Measurements from ENCODE around the gene LYPD5.

Gene LYPD5

DNA sequence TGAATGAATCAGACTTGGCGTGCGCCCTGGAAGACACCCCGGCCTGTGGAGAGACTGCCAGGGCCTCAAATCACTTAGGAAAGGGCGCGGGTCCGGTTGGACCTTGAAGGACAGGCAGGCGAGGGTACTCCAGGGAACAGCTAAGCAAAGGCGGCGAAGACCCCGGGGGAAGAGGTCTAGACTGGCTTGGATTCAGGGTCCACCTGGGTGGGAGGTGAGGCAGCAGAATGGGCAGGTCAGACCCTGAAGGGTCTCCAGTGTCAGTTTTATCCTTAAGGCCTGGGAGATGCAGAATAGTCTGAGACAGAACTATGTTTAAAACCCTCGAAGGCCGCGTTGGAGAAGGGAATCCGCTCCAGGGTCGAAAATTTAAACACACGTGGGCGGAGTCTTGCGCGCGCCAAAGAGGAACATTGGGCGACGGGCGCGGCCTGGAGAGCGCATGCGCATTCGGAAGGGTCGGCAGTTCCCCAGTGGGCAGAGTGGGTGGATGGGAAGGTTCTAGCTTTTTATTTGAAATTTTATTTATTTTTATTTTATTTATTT, 46.9 kb downstream of the LYPD5 start:
- TF ChIP-seq CTCF (IDR thresholded peaks at IDR 0.05): no peak
- Mint-ChIP-seq H3K27ac (peak overlapping the region; percentile 100), H3K36me3 (ENCODE audit: low read depth) (peaks cover 25% of the 10 kb centered on the region), H3K4me3 (peak overlapping the region; percentile 97), H3K27me3 (ENCODE audit: low read depth, poor library complexity) (peaks cover 2% of the 10 kb centered on the region), H3K9me3 (no peaks in the 10 kb centered on the region), H3K4me1 (peaks cover 62% of the 10 kb centered on the region)
- DNase-seq: peak; percentile 80

DNA sequence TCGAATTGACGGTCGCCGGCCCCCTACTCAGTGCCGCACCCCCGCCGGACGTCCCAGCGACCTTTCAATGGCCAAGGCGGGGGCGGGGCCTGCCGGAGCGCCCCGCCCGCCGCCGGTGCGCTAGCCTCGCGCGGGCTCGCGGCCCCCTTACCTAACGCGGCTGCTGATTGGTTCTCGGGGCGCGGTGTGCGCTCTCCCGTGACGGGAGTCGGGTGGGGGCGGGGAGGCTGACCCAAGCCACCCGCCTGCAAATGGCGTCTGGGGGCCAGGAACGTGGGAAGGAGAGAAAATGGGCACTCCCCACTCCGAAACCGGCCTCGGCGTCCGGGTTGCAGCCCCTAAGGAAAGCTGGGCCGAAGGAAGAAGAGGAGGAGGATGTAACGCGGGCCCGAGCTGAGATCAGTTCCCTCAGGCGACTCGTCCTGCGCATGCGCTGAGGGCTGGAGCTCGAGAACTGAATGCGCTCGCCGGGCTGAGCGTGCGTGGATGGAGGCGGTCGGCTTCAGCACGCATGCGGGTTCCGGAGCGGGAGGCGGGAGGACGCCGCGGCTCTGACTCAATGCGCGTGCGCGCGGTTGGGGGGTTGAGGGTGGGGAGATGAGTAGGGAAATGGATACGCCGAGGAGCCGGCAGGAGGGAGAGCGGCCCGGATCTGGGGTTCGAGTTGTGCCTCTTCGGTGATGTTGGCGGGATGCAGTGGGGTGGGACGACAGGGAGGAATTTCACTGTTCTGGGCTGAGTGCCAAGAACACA, 47.6 kb downstream of the LYPD5 start, which contains the start of gene SMG9:
Gene SMG9 (minus strand): TSS at position 460 of the 753 bp plus-strand sequence. CDS start 4,221 bp downstream, outside the sequence.
- no peak for TF ChIP-seq CTCF (IDR thresholded peaks at IDR 0.05)
- peaks cover 61% of the 10 kb centered on the region for H3K4me1 Mint-ChIP-seq
- H3K27me3 Mint-ChIP-seq (ENCODE audit: low read depth, poor library complexity): peaks cover 2% of the 10 kb centered on the region
- peak within 1 kb of the TSS; percentile 97 for H3K4me3 Mint-ChIP-seq
- peak; percentile 99 for DNase-seq
- no peaks in the 10 kb centered on the region for H3K9me3 Mint-ChIP-seq
- H3K27ac Mint-ChIP-seq: peak within 1 kb of the TSS; percentile 100
- peaks cover 30% of the 10 kb centered on the region for H3K36me3 Mint-ChIP-seq (ENCODE audit: low read depth)

- no peak for DNase-seq
- H3K4me1 Mint-ChIP-seq: peaks cover 56% of the 10 kb centered on the region
- no peak for TF ChIP-seq CTCF (IDR thresholded peaks at IDR 0.05)
- peak overlapping the region; percentile 97 for H3K4me3 Mint-ChIP-seq
- H3K9me3 Mint-ChIP-seq: no peaks in the 10 kb centered on the region
- H3K27ac Mint-ChIP-seq: peak overlapping the region; percentile 72
- H3K27me3 Mint-ChIP-seq (ENCODE audit: low read depth, poor library complexity): peaks cover 2% of the 10 kb centered on the region
- H3K36me3 Mint-ChIP-seq (ENCODE audit: low read depth): peaks cover 31% of the 10 kb centered on the region
These were observed 48.1 kb downstream of the LYPD5 start for GRCh38 chr19:43754253-43754502.

- Mint-ChIP-seq H3K9me3 (no peaks in the 10 kb centered on the region), H3K27me3 (ENCODE audit: low read depth, poor library complexity) (peaks cover 2% of the 10 kb centered on the region), H3K27ac (peak overlapping the region; percentile 64), H3K4me3 (no peak overlapping the region), H3K4me1 (peaks cover 46% of the 10 kb centered on the region), H3K36me3 (ENCODE audit: low read depth) (peaks cover 45% of the 10 kb centered on the region)
- DNase-seq: no peak
- no peak for TF ChIP-seq CTCF (IDR thresholded peaks at IDR 0.05)
These were observed 49.9 kb downstream of the LYPD5 start for GRCh38 chr19:43752287-43752875.

DNA sequence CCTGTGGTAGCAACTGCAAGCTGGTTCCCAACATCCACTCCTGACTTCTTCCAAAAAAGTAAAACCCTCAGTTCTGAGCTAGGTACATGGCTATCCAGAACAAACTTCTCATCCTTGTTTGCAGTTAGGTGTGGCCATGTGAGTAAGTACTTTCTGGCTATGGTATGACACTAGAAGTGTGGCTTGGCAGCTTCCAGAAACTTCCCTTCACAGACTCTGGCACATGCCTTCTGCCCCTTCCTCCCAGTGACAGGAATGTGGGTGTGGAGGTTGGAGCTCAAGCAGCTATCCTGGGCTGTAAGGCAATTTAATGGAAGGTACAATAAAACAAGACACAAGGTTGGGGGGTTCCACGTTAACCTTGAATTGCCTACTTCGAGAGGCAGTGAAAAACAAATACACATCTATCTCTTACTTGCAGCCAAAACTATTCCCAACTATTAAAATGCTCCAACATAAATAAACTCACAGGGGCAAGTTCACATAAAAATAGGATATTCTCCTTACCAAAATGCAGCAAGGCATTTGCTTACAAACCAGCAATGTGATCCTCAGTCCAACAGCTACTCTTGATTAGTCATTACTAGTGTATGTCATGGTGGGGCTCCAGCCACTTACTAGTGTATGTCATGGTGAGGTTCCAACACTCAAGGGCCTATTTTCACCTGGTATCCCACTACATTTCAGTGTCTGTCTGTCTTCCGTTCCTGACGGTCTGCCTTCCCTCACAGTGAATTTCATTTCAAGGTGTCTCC, 50.6 kb downstream of the LYPD5 start:
- Mint-ChIP-seq H3K27me3 (ENCODE audit: low read depth, poor library complexity) (peaks cover 2% of the 10 kb centered on the region), H3K4me3 (no peak overlapping the region), H3K27ac (peak overlapping the region; percentile 64), H3K36me3 (ENCODE audit: low read depth) (peaks cover 45% of the 10 kb centered on the region), H3K9me3 (no peaks in the 10 kb centered on the region), H3K4me1 (peaks cover 46% of the 10 kb centered on the region)
- TF ChIP-seq CTCF (IDR thresholded peaks at IDR 0.05): no peak
- DNase-seq: no peak
